Calu3 (cell line): ENCODE measurements around the gene COL4A2. TPM values are rescaled to one million over a fixed set of nuclear protein-coding genes. Genes with fewer than 3 reads are reported as not detected.

Source experiments
- BruUV-seq: library from RNA; stranded (reverse); fragments of 400-500 nt; replicated peaks from 2 replicates; lab custom pipeline; 2021; lab: Mats Ljungman, UMichigan
- CTCF ChIA-PET: fragments of 300-600 bp; sonication (Branson Sonifier 250); formaldehyde crosslinking; loops from one replicate; lab custom pipeline; 2022; ENCODE audit warnings: antibody characterized with exemption; lab: Charles Lee
- DNase-seq: peaks from one replicate; pipeline ENCODE4 v3.0.0; 2022
- H3K27ac Mint-ChIP-seq: one replicate; pipeline ENCODE4 v1.8.0; 2022; ENCODE audit warnings: mixed read lengths; ENCODE audit not compliant: unreplicated experiment
- H3K27me3 Mint-ChIP-seq: one replicate; pipeline ENCODE4 v1.8.0; 2022; ENCODE audit warnings: mixed read lengths; ENCODE audit not compliant: unreplicated experiment
- H3K36me3 Mint-ChIP-seq: one replicate; pipeline ENCODE4 v1.8.0; 2022; ENCODE audit warnings: mild to moderate bottlenecking, moderate library complexity, mixed read lengths; ENCODE audit not compliant: insufficient read depth, unreplicated experiment
- H3K4me1 Mint-ChIP-seq: one replicate; pipeline ENCODE4 v1.8.0; 2022; ENCODE audit warnings: mild to moderate bottlenecking, low read depth, mixed read lengths; ENCODE audit not compliant: unreplicated experiment
- H3K4me3 Mint-ChIP-seq: one replicate; pipeline ENCODE4 v1.8.0; 2022; ENCODE audit warnings: mild to moderate bottlenecking, low read depth, moderate library complexity, mixed read lengths; ENCODE audit not compliant: unreplicated experiment
- H3K9me3 Mint-ChIP-seq: one replicate; pipeline ENCODE4 v1.8.0; 2022; ENCODE audit warnings: low read depth, mixed read lengths; ENCODE audit not compliant: unreplicated experiment
- CTCF ChIP-seq: fragments of 200-600 bp; IDR thresholded peaks from one replicate; pipeline ENCODE4 v1.8.0; 2022; ENCODE audit warnings: antibody characterized with exemption; ENCODE audit not compliant: unreplicated experiment
- intact Hi-C: fragments of 100-400 bp; cut with micrococcal nuclease; formaldehyde crosslinking; loops from one replicate; pipeline ENCODE4 v1.10.0; 2022; ENCODE audit not compliant: unreplicated experiment
- total RNA-seq: library from RNA; stranded (reverse); gene quantifications from 2 replicates; pipeline ENCODE4 v1.2.3, GENCODE V29; 2022

Gene COL4A2
- total RNA-seq, 1 experiment from 2014 or later, result 0.42 TPM

DNA sequence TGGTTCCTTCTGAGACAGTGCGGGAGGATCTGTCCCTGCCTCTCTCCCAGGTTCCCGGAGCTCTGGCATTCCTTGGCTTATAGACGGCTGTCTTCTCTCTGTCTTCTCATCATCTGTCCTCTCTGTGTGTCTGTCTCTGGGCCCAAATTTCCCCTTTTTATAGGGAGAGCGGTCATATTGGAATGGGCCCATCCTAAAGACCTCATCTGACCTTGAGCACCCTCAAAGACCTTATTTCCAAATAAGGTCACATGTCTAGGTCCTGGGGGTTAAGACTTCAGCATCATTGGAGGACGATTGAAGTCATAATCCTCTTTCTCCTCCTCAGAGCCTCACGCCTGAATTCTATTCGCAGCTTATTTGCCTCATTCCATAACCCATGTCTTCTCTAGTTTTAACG is 156.1 kb downstream of the COL4A2 start:
- CTCF ChIA-PET, result no interaction called here
- no peaks in the 10 kb centered on the region for H3K36me3 Mint-ChIP-seq
- H3K27me3 Mint-ChIP-seq, result no peaks in the 10 kb centered on the region
- no TSS peak for BruUV-seq
- H3K4me1 Mint-ChIP-seq, result no peaks in the 10 kb centered on the region
- TF ChIP-seq CTCF, result no peak
- H3K4me3 Mint-ChIP-seq, result no peak overlapping the region
- no peak for DNase-seq
- no peak overlapping the region for H3K27ac Mint-ChIP-seq
- no peaks in the 10 kb centered on the region for H3K9me3 Mint-ChIP-seq
- intact Hi-C loops, result no loop called here

- no peaks in the 10 kb centered on the region for H3K36me3 Mint-ChIP-seq
- H3K27ac Mint-ChIP-seq, result no peak overlapping the region
- intact Hi-C loops, result no loop called here
- H3K4me1 Mint-ChIP-seq, result no peaks in the 10 kb centered on the region
- CTCF ChIA-PET, result no interaction called here
- no peak for DNase-seq
- no peaks in the 10 kb centered on the region for H3K27me3 Mint-ChIP-seq
- no TSS peak for BruUV-seq
- no peaks in the 10 kb centered on the region for H3K9me3 Mint-ChIP-seq
- H3K4me3 Mint-ChIP-seq, result no peak overlapping the region
- TF ChIP-seq CTCF, result no peak
Measured at GRCh38 chr13:110463871-110464510, 156.9 kb downstream of the COL4A2 start.

DNA sequence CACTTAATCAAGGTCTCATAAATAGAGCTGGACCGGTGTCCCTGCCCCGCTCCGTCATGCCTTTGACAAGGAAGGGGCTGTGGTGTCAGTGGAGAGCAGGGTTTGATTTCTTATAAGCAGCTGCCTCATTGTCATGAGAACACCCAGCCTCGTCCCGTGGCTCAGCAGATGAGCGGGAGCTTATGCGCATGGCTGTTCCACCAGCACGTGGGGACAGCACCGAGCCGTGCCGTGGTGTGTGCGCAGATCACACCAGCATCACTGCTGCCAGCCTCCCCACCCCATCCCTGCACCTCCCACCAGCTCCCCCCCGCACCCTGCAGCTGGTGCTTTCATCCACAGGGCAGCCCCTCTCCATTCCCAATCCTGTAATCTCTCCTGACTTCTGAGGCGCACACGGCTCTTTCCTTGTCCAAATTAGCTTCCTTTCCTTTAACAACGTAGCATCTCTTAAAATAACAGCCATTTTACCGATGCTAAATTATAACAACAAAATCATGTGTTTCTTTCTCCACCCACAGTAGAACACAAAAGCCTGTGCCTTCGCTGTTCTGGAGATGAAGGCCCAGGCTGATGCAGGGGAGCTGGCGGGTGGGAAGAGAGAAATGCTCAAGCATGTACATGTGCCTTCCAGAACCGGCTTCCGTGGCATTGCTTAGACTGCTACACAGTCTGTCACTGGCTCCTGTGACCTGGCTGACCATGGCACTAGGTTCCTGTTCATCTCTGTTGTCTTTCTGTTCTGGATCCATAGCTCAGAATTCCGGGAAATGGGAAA is 157.7 kb downstream of the COL4A2 start:
- DNase-seq, result no peak
- no peaks in the 10 kb centered on the region for H3K4me1 Mint-ChIP-seq
- no TSS peak for BruUV-seq
- no peaks in the 10 kb centered on the region for H3K9me3 Mint-ChIP-seq
- H3K4me3 Mint-ChIP-seq, result no peak overlapping the region
- TF ChIP-seq CTCF, result no peak
- CTCF ChIA-PET, result no interaction called here
- intact Hi-C loops, result no loop called here
- H3K27ac Mint-ChIP-seq, result no peak overlapping the region
- H3K27me3 Mint-ChIP-seq, result no peaks in the 10 kb centered on the region
- H3K36me3 Mint-ChIP-seq, result no peaks in the 10 kb centered on the region

- intact Hi-C loops, result no loop called here
- no peak for TF ChIP-seq CTCF
- CTCF ChIA-PET, result no interaction called here
- Mint-ChIP-seq H3K4me1 (no peaks in the 10 kb centered on the region), H3K27ac (no peak overlapping the region), H3K9me3 (no peaks in the 10 kb centered on the region), H3K27me3 (no peaks in the 10 kb centered on the region), H3K4me3 (no peak overlapping the region), H3K36me3 (no peaks in the 10 kb centered on the region)
- no peak for DNase-seq
- no TSS peak for BruUV-seq
Measured at GRCh38 chr13:110465696-110466095, 158.6 kb downstream of the COL4A2 start.
